GM23248 (cell line): ENCODE results near the gene H1-8. TPM values are rescaled to one million over a fixed set of nuclear protein-coding genes. Genes with fewer than 3 reads are reported as not detected.

ENCODE experiments used
- DNase-seq: peaks from one replicate; pipeline ENCODE4 v3.0.0-alpha.2; 2015
- H2AFZ ChIP-seq: fragments of 200-600 bp; sonication (generic); 2 replicates; pipeline ENCODE4 v1.6.1; 2016; ENCODE audit warnings: antibody characterized with exemption
- H3F3A ChIP-seq: fragments of 200-600 bp; sonication (generic); 2 replicates; pipeline ENCODE4 v1.6.1; 2016; ENCODE audit warnings: mild to moderate bottlenecking, antibody characterized with exemption, mixed run types; ENCODE audit not compliant: insufficient read depth
- H3K27ac ChIP-seq: fragments of 200-600 bp; sonication (generic); 2 replicates; pipeline ENCODE4 v1.5.1; 2016; ENCODE audit warnings: mild to moderate bottlenecking
- H3K27me3 ChIP-seq: fragments of 200-600 bp; sonication (generic); replicated peaks from 2 replicates; pipeline ENCODE4 v1.6.1; 2016; ENCODE audit warnings: mild to moderate bottlenecking; ENCODE audit not compliant: insufficient read depth
- H3K36me3 ChIP-seq: fragments of 200-600 bp; sonication (generic); 2 replicates; pipeline ENCODE4 v1.6.1; 2016; ENCODE audit warnings: low read depth, mild to moderate bottlenecking
- H3K4me1 ChIP-seq: fragments of 200-600 bp; sonication (generic); 2 replicates; pipeline ENCODE4 v1.6.1; 2016; ENCODE audit warnings: mild to moderate bottlenecking; ENCODE audit not compliant: insufficient read depth
- H3K4me2 ChIP-seq: fragments of 200-600 bp; sonication (generic); one replicate; pipeline ENCODE4 v1.6.1; 2016; ENCODE audit warnings: mild to moderate bottlenecking; ENCODE audit not compliant: unreplicated experiment
- H3K4me3 ChIP-seq: fragments of 200-600 bp; sonication (generic); 2 replicates; pipeline ENCODE4 v1.5.1; 2016; ENCODE audit warnings: mild to moderate bottlenecking
- H3K79me2 ChIP-seq: fragments of 200-600 bp; sonication (generic); 2 replicates; pipeline ENCODE4 v1.6.1; 2016; ENCODE audit warnings: mild to moderate bottlenecking; ENCODE audit not compliant: insufficient read depth
- H3K9ac ChIP-seq: fragments of 200-600 bp; sonication (generic); 2 replicates; pipeline ENCODE4 v1.6.1; 2016; ENCODE audit warnings: mild to moderate bottlenecking
- H3K9me2 ChIP-seq: fragments of 200-600 bp; sonication (generic); 2 replicates; pipeline ENCODE4 v1.6.1; 2016; ENCODE audit warnings: mixed run types, mild to moderate bottlenecking, moderate library complexity; ENCODE audit not compliant: insufficient read depth
- H3K9me3 ChIP-seq: fragments of 200-600 bp; sonication (generic); one replicate; pipeline ENCODE4 v1.6.1; 2017; ENCODE audit warnings: low read depth
- H4K20me1 ChIP-seq: fragments of 200-600 bp; sonication (generic); 2 replicates; pipeline ENCODE4 v1.6.0; 2016; ENCODE audit not compliant: insufficient read depth
- EZH2 ChIP-seq: fragments of 200-600 bp; sonication (generic); IDR thresholded peaks from 2 replicates; pipeline ENCODE4 v1.6.1; 2018; ENCODE audit warnings: antibody characterized with exemption, mild to moderate bottlenecking; ENCODE audit not compliant: insufficient read depth, poor library complexity, severe bottlenecking
- EZH2phosphoT487 ChIP-seq: fragments of 200-600 bp; sonication (generic); IDR thresholded peaks from 2 replicates; pipeline ENCODE4 v1.6.1; 2018; ENCODE audit warnings: antibody characterized with exemption, moderate library complexity, mild to moderate bottlenecking, low read depth; ENCODE audit not compliant: insufficient read depth
- WGBS, 2 experiments: methylation state at CpG; one replicate each; pipeline ENCODE4 v1.1.6; 2015 to 2017; ENCODE audit warnings: low lambda C conversion rate in 2 of 2, low coverage in 1 of 2; ENCODE audit errors: missing lambda C conversion rate in 2 of 2; 5-methylcytosine and 5-hydroxymethylcytosine counted together
- in situ Hi-C: fragments of 300-500 bp; cut with MboI; formaldehyde crosslinking; loops from 2 replicates; pipeline ENCODE4 v1.15.0; 2020
- polyA plus RNA-seq: library from polyadenylated mRNA; unstranded; fragments of >200 nt; fragmentation: Nextera tagmentation; extraction: Ambion mirVana; gene quantifications from 2 replicates; pipeline ENCODE4 v1.2.1, GENCODE V29; 2016
- total RNA-seq: library from RNA; depleted of rRNA; stranded (reverse); fragments of >200 nt; shearing (Covaris generic); gene quantifications from 2 replicates; pipeline ENCODE4 v1.2.3, GENCODE V29; 2014

The H1-8 gene
- total and polyA plus RNA-seq, 2 experiments from 2014 or later: not detected

DNA sequence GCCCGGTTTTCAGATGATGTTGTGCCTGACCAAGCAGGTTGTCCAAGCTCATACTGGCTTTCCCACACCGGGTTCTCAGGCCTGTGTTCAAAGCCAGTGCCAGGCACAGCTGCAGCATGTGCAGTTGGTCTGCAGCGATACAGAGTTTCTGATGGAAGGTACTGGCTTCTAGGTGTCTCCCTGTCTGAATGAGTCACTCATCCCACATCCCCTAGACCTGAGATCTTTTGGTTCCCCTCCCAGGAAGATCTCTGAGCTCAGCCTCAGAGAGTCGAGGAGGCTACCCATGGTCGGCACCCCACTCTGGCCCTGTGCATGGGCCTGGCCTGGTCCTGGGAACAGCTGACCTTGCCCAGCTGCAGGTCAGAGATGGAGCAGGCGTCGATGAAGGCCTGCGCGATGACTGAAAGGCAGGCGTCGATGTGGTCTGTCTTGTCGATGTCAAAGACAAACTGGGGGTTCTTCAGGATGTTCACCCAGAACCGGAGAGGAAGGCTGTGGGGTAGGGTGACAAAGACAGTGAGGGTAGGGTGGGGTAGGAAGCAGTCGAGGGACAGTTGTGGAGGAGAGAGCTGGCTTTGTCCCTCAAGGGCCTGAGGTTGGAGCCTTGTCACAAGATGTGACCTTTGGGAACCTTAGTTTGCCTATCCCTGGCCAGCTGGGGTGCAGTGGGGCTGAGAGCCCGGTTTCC lies 15.3 kb downstream of the H1-8 start:
- Histone ChIP-seq H3K4me3 (no peak overlapping the region), H3K4me1 (peaks cover 36% of the 10 kb centered on the region), H3K27ac (peak overlapping the region; percentile 65), H4K20me1 (no peaks in the 10 kb centered on the region), H3F3A (peaks cover 29% of the 10 kb centered on the region; the same call in 1 of the 2 replicates), H3K9me3 (no peaks in the 10 kb centered on the region), H3K27me3 (no peaks in the 10 kb centered on the region), H3K36me3 (peaks cover 4% of the 10 kb centered on the region; the same call in 1 of the 2 replicates), H2AFZ (no peak overlapping the region), H3K4me2 (peak overlapping the region; percentile 33), H3K79me2 (no peaks in the 10 kb centered on the region), H3K9me2 (no peaks in the 10 kb centered on the region), H3K9ac (peak overlapping the region; percentile 36)
- TF ChIP-seq EZH2phosphoT487 (no peak), EZH2 (no peak)
- in situ Hi-C loops: no loop called here
- WGBS, 2 experiments: 77 to 83% methylated on average over 15 of the region's 15 CpGs
- peak; percentile 28 for DNase-seq

DNA sequence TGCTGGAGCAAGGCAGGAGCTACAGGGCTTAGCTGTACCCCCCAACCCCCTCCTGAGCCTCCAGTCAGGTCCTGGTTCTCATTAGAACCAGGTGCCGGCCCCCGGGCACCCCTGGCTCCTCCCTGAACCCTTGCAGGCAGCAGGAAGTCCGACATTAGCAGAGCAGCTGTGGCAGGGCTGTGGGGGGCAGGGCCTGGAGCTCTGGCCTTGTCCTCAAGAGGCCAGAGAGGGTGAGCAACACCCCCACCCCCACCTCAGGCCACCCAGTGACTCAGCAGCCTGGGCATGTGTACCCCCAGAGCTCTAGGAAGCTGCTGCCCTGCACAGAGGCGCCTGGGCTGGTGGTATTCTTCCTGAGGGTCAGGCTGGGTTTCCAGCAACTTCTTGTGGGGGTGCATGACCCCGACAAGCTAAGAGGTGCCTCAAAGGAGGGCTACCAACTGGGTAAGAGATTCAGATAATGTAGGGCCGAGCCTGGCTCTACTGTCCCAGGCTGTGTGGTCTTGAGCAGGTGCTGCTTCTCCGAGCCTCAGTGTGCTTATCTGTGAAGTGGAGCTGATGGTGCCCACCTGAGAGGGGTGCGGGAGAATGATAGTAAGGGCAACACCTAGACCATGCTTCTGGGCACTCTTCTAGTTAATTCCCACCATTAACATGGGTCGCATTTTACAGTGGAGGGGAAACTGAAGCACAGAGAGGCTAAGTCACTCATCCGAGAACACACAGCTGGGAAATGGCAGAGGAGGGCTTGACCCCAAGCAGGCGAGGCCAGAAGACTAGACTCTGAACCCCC lies 16.0 kb downstream of the H1-8 start:
- no peaks in the 10 kb centered on the region for H3K9me3 ChIP-seq
- peaks cover 29% of the 10 kb centered on the region; the same call in 1 of the 2 replicates for H3F3A ChIP-seq
- H3K79me2 ChIP-seq: no peaks in the 10 kb centered on the region
- in situ Hi-C loops: no loop called here
- TF ChIP-seq EZH2: no peak
- no peak for TF ChIP-seq EZH2phosphoT487
- peaks cover 4% of the 10 kb centered on the region; the same call in 1 of the 2 replicates for H3K36me3 ChIP-seq
- no peak overlapping the region for H3K4me3 ChIP-seq
- H3K9ac ChIP-seq: peak overlapping the region; percentile 36
- peak; percentile 79 for DNase-seq
- no peaks in the 10 kb centered on the region for H4K20me1 ChIP-seq
- H3K9me2 ChIP-seq: no peaks in the 10 kb centered on the region
- H3K4me1 ChIP-seq: peaks cover 36% of the 10 kb centered on the region
- no peak overlapping the region for H2AFZ ChIP-seq
- peak overlapping the region; percentile 65 for H3K27ac ChIP-seq
- H3K4me2 ChIP-seq: peak overlapping the region; percentile 33
- H3K27me3 ChIP-seq: no peaks in the 10 kb centered on the region
- 66 to 67% methylated on average over 11 of the region's 11 CpGs for WGBS, 2 experiments

DNA sequence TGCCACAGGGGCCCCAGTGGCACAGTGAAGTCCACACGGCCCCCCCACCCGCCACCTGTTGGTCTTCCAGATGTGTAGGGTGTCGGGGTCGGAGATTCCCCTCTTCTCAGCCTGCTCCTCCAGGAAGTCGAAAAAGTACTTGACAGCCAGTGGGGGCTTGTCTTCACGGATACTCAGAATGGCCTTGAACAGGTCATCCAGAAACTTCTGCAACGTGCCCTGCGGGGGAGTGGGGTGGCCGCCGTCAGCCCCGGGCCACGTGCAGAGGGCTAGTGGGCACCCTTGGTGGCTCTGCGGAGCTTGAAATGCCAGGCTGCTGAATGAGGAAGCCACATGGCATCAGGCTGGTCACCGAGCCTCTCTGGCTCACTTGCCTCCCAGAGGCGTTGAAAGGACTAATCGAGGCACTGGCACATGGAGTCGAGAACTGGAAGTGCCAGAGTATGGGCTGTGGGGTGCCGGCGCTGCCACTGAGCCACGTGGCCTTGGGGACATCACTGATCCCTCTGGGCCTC lies 16.6 kb downstream of the H1-8 start:
- Histone ChIP-seq H3F3A (peaks cover 29% of the 10 kb centered on the region; the same call in 1 of the 2 replicates), H3K27me3 (no peaks in the 10 kb centered on the region), H4K20me1 (no peaks in the 10 kb centered on the region), H2AFZ (no peak overlapping the region), H3K4me1 (peaks cover 36% of the 10 kb centered on the region), H3K9me2 (no peaks in the 10 kb centered on the region), H3K9me3 (no peaks in the 10 kb centered on the region), H3K79me2 (no peaks in the 10 kb centered on the region), H3K9ac (no peak overlapping the region), H3K4me3 (0 out of 2 replicates have a peak overlapping the region, but pooled peaks have one; percentile 55), H3K4me2 (peak overlapping the region; percentile 89), H3K36me3 (peaks cover 4% of the 10 kb centered on the region; the same call in 1 of the 2 replicates), H3K27ac (peak overlapping the region; percentile 91)
- DNase-seq: no peak
- TF ChIP-seq EZH2phosphoT487: no peak
- TF ChIP-seq EZH2: no peak
- WGBS, 2 experiments: 84% methylated on average over 20 of the region's 20 CpGs
- in situ Hi-C loops: no loop called here

DNA sequence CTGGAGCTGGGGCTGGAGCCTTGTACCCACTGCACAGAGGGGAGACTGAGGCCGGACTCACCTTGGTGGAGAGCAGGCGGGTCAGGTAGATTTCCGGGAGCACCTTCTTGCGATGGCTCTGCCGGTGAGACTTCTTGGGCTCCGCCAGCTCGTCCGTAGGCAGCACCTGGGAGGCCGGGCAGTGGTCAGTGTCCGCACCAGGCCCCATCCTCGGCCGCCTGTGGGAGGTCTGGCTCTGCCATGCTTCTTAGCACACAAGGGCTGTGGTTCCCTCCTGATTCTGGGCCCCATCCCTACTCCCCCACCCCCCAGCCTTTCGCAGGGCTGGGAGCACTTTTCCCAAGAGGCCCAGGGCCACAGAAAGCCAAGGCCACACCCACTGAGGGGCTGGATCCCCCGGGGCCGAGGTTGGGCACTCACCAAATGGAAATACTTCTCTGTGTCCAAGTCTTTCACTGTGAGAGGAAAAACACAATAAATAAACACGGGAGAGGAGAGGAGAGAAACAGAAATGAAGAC lies 17.4 kb downstream of the H1-8 start:
- Histone ChIP-seq H3K4me3 (peak overlapping the region; percentile 55), H3K9ac (peak overlapping the region; percentile 78), H3K4me1 (peaks cover 36% of the 10 kb centered on the region), H3K27ac (peak overlapping the region; percentile 91), H2AFZ (peak overlapping the region; percentile 81), H3K36me3 (peaks cover 4% of the 10 kb centered on the region; the same call in 1 of the 2 replicates), H4K20me1 (no peaks in the 10 kb centered on the region), H3K4me2 (peak overlapping the region; percentile 89), H3K27me3 (no peaks in the 10 kb centered on the region), H3K9me2 (no peaks in the 10 kb centered on the region), H3F3A (peaks cover 29% of the 10 kb centered on the region; the same call in 1 of the 2 replicates), H3K9me3 (no peaks in the 10 kb centered on the region), H3K79me2 (no peaks in the 10 kb centered on the region)
- 52 to 60% methylated on average over 14 to 16 of the region's 16 CpGs for WGBS, 2 experiments
- DNase-seq: peak; percentile 68
- TF ChIP-seq EZH2phosphoT487 (no peak), EZH2 (no peak)
- in situ Hi-C loops: no loop called here
